HG03575 (cell line): ENCODE measurements around the gene TRIM29.

ENCODE experiments used
- ATAC-seq: cut with Tn5 transposase; IDR thresholded peaks from one replicate; pipeline ENCODE4 v1.9.1; 2021; ENCODE audit not compliant: unreplicated experiment, insufficient number of reproducible peaks, low FRiP score; ENCODE audit errors: extremely low read depth

Gene TRIM29

DNA sequence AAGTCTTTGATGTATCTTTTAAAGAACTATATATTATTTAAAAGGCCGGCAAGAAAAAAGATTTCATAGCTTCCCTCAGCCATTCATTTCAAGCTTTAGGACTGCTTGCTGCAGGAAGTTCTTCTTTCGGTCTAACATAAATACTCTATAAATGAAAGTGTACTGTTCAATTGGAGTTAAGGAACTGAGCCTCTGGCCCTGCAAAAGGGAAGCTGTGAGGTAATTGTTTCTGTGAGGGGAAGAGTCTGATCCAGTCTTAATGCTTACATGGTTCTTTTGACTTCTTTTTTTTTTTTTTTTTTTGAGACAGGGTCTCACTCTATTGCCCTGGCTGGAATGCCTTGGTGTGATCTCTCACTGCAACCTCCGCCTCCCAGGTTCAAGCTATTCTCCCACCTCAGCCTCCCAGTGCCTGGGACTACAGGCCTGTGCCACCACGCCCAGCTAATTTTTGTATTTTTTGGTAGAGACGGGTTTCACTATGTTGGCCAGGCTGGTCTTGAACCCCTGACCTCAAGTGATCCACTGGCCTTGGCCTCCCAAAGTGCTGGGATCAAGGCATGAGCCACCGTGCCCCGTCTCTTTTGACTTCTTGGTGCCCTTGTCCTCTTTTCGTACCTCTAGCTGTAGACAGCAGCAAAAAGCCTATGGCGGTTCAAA is 4.7 kb upstream of the TRIM29 start:
- ATAC-seq: no peak

DNA sequence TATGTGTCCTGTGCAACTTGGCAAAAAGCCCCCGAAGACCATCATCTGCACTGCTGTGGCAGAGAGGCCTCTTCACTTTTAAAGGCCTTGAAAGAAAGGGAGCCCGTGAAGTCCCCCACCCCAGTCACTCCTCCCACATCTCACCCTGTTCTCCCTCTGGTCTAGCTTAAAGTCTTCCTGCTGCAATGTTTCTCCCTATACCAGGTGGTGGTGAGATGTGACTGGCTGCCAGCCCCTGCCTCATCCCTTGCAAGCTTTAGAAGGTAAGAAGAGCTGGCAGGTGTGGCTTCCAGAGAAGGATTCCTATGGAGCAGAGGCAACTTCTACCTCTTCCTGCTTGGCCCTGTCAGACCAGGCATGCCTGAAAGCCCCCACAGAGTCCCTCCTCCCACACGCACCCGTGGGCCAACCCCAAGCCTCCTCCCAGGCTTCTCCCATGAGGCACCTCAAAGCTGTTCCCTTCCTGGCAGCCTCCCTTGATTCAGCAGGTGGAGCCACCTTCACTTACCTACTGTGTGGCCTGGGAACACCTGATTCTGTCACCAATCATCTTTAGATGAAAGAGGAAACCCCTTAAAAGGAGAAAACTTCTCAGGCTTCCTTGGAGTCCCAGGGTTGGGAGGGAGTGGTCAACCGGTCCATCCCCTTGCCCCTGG is 4.0 kb upstream of the TRIM29 start:
- no peak for ATAC-seq

DNA sequence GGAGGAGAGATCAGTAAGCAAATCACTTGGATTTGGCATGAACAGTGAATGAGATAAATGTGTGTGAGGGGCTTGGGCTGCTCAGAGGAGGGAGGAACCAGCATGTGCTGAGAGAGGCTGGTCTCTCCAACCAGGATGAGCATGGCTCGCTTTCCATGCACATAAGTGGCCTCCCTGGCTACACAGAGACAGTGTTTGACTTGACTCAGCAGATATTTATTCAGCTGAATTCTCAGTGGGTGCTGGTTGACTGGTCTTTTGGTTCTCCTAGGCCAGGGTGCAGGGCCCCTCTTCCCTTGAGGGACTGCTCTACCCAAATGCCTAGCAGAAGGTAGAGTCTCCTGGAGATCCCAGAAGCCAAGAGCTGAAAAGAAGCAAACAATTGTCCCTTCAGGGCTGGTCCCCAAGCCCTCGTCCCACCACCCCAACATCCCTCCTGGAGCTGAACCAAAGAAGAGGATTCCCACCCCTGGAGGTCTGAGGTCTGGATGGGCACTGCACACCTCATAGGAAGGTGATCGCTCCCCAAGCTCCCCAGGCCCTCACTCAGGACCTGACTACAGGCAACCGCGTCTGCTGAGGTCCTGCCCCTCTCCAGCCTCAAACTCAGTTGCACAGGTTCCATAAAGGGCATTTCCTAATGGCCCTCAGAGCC is 3.3 kb upstream of the TRIM29 start:
- ATAC-seq: no peak

DNA sequence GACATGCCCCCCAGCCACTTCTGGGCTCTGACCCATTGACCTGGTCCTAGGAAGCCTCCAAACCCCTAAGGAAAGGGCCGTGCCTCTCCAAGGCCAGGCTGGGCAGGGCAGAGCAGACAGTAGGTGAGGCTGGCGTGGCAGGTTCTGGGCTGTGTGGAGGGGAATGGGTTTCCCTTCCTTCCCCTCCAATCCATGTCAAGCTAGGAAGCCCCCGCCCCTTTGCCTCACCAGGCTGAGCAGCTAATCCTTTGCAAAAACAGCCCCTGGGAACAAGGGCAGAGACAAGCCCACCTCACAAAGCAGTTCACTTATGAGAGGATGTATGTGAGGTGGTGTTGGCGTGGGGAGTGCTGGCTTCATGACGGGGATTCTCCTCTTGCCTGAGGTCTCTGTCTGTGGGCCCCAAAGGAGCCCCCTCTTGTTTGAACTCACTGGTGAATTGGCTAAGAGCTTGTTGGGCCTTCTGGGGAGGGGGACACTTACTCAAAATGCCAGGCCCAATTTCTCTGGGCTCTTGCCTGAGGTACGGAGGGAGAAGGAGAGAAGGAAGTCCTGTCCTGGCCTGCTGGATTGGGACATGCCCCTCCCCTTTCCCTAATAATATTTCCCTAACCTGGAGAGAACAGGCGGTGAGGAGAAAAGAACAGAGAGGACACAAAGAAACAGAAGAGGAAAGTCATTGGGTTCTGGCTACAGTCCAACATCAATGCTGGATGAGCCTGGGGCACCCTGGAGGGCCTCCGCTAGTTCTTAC is 1.6 kb upstream of the TRIM29 start:
- ATAC-seq: no peak

DNA sequence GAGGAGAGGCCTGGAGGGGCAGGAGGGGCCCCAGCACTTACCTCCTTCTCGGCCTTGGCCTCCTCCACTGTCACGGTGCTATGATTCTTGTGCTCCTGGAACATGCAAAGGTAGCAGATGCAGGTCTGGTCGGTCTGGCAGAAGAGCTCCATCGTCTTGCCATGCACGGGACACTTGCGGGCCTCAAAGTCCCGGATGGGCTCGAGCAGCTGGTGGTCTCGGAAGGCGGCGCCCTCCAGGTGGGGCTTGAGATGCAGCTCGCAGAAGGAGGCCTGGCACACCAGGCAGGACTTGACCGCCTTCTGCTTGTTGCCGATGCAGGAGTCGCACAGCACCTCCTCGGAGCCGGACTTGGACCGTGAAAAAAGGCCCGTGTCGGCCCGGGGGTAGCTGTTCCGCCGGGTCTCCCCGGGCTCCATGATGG is 714 bp downstream of the TRIM29 start:
- ATAC-seq: no peak

DNA sequence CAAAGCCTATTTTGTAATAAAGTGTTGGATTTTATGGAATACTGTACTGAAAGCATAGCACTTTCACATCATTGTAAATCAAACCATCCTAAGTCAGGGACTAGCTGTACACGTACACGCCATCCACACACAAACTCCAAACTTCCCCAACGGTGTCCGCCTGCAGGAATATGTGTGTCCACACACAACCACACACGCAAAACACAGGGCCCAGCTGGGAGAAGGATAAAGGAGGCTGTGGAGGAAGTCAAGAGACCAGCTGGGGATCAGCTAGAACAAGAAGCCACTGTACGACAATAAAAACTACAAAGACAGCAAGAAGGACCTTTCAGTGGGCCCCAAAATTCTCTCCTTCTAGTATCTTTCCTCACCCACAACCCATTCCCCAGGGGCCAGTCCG is 1.6 kb downstream of the TRIM29 start:
- no peak for ATAC-seq

DNA sequence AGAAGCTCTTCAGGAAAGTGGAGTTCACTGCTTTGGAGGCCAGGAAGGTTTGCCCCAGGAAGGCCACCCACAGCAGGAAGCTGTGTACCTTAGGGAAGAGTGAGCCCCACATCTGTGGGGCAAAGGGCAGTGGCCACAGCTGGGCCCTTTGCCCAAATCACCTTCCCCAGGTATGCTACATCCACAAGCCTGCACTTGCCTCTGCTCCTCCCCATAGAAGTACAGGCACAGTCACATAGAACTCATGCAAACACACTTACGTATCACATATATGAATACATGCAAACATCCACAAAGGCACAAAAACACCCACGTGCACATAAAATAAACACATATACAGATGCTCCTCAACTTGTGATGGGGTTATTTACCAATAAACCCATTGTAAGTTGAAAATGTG is 2.1 kb downstream of the TRIM29 start:
- ATAC-seq: no peak

DNA sequence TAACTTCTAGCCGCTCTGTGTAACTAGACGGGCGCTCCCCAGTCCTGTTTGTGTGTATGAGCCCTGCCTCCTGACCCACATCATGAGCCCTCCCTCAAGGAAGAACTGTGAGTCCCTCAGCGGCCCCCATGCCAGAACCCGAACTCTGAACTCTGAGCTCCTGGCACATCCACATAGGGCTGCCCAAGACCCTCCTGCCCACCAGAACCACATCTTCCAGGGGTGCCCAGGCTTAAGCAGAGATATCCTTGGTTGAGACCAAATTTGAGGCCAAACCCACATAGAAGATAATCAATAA is 3.0 kb downstream of the TRIM29 start:
- ATAC-seq: no peak

DNA sequence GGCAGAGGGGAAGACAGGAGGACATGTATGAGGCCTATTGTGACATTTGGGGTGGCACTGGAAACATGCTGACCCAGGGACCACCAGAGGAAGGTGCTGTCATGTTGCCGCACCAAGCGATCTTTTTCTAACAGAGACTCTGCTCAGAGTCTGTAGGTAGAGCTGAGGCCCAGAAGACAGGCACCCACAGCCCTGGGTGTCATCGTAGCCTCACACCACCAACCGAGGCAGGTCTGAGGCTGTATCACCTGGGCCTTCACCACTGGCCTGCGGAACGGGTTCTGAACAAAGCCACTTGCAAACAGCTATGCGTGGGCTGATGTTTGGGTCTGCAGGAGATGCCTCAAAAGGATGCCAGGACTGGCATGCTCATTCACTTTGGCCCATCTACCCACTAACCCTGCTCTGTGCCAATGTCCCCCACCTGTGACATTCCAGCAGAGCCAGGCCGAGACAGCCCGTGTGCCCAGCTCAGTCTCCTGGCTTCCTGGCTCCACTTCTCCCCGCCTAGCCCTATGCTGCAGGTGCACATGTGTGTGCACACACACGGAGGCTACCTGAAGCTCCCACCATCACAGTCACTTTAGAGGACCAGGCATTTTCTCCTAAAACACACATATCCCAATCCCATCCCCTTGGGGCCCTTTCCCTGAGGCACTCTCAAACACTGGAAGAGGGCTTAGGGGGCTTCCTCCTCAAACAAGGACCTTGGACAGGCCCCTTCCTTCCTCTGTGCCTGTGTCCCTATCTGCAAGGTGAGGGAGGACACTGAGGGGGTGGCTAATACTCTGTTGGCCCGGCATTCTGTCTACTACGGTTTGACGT is 3.6 kb downstream of the TRIM29 start:
- no peak for ATAC-seq

DNA sequence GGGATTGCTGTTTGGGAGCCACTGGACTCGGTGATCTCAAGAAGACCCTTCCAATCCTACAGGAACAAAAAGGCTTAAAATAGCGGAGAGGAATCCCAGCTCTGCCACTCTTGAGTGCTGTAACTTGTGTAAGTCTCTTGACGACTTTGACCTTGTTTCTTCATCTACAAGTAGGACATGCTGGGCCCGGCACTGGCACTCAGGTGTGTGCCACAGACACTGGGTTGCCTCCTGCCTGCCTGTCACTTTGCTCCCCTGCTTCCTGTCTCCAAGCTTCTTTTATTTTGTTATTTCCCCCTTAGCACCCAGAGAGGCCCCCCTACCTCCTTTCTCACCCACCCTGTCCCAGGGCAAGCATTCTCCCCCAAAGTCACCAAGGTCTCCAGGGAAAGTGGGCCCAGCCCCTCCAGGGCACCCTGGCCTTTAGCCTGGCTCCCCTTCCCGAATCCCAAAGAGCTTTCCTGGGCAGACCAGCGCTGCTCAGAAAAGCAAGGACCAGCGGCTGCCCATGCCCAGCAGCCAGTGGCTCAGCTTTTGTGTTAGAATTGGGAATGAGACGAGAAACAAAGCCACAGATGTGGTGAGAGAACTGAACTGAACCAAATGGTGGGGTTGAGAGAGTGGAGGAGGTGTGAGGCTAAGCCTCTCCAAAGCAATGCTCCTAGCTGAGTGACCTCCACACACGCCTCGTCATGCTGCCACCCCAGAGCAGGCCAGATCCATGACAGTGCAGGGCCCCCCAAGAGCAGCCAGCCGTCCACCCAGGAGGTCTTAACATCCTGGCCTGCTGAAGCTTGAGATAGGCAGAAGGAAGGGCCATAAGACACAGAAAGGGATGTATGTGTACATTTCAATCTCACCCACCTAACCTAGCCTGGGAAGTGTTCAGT is 4.5 kb downstream of the TRIM29 start:
- no peak for ATAC-seq

DNA sequence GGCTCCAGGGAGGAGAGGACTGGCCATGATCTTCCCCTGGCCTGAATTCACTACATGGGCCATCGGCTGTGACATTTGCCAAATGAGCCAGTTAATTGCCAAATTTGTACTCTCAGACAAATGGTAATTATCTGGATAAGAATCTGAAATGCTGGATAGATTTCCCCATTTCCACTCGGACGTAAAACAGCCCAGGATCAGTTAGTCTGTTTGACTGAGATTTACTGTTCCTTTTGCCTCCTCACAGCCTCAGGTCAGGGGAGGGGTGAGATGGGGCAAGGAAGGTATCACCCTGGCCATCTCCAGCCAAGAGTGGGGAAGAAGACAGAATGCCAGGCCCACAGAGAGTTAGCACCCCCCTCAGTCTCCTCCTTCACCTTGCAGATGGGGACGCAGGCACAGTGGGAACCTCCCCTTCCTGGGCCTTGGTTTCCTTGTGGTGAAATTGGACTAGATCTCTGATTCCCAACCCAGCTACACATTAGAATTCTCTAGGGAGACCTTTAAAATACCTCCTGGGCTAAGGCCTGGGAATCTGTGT is 5.2 kb downstream of the TRIM29 start:
- ATAC-seq: no peak

DNA sequence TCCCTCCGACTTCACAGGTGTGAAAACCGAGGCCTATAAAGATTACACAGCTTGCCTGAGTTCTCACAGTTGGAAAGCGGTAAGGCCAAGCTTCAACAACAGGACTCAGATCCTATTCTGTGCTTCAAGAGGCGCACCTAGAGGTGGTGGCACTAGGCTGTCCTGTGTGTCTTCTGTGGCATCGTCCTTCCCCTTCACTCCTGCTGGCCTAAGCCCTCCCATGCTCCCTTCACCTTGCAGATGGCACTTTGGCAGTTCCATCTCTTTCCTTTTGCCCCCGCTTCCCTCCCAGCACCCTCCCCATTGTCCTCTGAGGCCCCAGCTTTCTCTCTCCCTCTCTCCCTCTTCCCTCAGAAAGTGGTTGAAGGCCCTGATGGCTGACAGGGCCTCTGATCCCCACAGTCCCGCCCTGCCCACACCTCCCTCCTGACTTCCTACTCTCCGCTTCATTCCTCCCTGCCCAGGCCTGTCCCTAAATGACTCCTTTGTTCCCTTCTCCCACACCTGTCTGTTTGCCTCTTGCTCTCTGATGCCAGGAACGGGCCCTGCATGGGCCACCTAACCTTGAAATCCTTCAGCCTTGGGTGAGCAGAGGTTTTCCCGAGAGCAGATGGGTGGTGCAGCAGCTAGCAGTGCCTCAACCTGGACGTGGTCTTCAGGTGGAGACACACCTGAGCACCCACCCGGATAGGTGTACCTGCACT is 5.8 kb downstream of the TRIM29 start:
- no peak for ATAC-seq

DNA sequence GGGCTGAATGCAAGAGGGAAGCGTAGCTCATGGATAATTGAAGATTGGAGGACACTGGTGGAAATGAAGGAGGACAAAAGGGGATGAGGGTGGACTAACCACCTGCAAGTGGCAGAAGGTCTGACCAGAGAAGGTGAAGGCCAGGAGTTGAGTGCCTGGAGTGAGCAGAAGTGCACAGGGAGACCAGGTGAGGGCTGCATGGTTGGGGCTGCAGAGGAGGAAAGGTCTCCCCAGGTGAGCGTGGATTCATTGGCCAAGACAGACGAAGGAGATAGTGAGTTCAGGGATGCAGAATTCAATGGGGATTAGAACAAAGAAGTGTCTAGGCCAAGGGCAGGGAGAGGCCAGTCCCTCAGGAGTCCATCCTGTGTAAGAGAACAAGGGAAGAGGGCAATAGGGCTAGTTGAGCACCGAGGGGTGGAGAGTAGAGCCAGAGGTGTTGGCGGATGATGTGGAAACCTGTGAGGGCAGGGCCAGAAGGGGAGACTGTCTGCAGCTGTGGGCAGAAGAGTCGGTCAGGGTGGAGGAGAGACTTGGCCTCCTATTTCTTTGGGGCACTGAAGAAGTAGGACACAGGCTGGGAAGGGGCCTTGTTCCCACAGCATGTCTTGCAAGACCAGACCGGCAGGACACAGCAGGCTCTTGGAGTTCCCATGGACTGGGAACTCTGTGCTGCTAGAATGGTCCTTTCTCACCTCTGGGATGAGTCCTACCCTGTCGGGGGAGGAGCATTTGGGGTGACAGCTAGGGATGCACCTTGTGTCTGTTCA is 6.7 kb downstream of the TRIM29 start:
- ATAC-seq: no peak

DNA sequence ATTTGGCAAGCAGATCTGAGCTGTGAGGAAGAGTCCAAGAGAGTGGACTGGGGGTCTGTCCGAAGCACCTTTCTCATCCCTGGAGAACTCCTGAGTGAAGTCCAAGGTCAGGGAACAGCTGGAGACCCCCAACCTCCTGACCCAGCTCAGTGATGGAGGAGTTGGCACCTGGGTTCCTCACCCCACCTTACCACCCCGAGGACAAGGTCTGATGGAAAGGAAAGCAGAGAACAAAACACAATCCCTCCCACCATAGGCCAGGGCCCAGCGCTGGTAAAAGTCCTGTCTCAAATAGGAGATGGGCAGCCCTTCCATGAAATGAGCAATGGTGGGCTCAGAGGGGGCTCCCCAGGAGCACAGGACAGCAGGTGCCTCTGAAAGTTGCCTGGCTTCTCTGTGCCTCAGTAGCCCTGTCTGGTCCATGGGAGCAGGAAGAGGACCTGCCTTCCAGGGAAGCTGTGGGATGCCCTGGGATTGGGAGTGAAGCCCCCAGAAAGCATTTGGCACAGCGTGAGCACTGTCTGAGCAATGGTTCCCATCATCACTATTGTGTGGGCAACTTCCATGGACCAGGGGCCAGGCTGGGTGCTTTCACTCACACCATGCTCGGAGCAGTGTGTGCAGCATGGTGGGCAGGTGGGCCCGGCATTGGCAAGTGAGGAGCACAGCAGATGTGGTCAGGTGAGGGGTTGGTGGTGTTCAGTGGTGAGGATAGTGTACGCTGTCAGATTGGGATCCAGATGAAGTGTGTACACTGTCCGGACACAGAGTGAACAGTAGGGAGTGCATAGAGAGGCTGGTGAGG is 7.5 kb downstream of the TRIM29 start:
- no peak for ATAC-seq

DNA sequence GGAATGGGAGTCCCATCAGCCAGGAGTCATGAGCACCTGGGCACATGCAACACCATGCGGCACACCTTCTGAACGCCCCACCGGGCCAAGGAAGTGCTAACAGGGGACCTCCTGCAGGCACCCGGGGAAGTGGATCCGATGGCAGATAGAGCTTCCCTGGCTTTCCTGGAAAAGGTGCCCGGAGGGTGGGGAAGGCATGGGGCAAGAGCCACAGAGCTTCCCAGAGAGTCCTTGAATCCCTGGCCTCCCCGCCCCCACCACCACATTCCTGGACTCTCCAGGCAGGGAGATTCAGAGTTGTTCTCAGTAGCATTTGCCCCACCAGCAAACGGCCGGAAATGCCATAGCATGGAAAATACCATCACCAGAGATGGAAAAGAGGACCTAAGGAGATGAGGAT is 8.3 kb downstream of the TRIM29 start:
- ATAC-seq: no peak
